SHP77 (cell line): Measurements from ENCODE around the gene PHEX.

ENCODE experiments used
- DNase-seq, 2 experiments: peaks; one replicate each; lab custom pipeline; 2025; lab: John Stamatoyannopoulos, UW

Gene PHEX

GRCh38 chrX:22032084-22032483 is at the start of gene PHEX:
TSS of gene PHEX (plus strand) at chrX:22032325. CDS start at chrX:22033006, 681 bp downstream.
- no peak for DNase-seq

DNA sequence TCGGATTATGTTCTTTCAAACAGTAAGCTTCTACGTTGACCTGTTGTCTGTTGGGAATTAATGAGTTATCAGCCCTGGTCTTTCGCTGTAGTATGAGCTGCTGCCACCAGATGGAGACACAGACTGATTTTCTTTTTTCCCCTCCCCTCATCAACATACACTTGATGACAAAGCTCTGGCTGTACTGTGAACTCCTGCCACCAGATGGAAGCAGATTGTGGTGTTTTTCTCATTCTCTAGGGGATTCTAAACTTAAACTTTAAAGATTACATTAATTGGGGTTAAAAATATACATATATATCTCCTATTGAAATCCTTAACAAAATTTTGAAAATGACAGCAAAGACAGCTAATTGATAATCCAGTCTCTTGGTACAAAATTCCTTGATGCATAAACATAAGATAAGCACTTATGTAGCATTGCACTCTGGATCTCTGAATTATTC is 46.8 kb upstream of the PHEX start:
- DNase-seq, result peak; percentile 17 to 40

- no peak for DNase-seq
These were observed 45.5 kb upstream of the PHEX start for GRCh38 chrX:21986596-21986995.

GRCh38 chrX:21989384-21989783 is 42.7 kb upstream of the PHEX start:
- no peak for DNase-seq

DNA sequence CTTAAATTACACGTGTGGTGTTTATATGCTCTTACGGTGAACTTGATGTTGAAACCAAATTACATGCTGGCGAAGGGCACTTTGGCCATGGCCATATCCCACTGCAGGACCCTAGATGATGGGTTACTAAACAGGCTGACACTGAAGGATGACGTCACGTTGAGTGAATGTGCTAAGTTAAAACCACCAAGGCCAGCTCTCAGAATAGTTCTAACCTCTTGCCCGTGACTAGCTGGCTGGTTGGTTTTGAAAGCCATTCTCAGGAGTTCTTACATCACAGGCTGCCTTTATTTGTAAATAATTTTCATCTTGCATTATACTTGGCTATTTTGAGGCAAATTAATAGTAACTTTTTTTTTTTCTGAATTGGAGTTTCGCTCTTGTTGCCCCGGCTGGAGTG is 41.3 kb upstream of the PHEX start:
- no peak for DNase-seq

- DNase-seq, result no peak
These were observed 40.6 kb upstream of the PHEX start for GRCh38 chrX:21991504-21991903.

DNA sequence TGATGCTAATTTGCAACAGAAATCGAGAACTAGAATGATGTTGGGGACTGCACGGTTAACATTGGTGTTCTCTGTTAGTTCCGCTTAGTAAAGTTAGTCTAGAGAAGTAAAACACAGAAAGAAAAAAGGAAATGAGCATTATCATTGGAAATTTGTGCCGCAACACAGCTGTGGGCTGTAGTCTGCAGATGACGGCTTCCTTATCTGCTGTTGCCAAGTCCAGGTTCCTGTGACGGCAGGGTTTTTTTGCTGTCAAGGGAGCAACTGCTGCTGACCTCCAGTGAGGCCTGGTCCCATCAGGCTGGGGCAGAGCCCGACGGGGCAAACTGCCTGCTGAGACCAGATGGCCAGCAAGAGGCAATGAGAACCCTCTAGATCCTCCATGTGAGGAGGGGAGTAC is 38.9 kb upstream of the PHEX start:
- no peak for DNase-seq

GRCh38 chrX:21996872-21997455 is 35.2 kb upstream of the PHEX start:
- DNase-seq, result no peak

DNA sequence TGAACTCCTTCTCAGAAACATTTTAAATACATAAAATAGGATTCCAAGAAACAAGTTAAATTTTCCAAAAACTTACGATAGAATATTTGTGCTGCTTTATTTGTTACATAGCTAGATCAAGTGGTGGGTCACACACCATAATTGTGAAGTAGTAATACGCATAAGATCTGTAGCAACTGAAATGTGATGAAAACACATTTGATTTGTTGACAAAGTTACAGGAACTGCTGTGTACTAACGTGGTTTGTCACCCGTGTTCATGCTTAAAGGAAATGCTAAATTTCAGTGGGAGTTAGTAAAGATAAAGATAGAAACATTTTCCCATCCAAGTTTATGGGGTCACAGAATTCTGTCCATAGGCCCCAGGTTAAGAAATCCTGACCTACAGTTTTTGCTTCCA is 34.1 kb upstream of the PHEX start:
- no peak for DNase-seq

DNA sequence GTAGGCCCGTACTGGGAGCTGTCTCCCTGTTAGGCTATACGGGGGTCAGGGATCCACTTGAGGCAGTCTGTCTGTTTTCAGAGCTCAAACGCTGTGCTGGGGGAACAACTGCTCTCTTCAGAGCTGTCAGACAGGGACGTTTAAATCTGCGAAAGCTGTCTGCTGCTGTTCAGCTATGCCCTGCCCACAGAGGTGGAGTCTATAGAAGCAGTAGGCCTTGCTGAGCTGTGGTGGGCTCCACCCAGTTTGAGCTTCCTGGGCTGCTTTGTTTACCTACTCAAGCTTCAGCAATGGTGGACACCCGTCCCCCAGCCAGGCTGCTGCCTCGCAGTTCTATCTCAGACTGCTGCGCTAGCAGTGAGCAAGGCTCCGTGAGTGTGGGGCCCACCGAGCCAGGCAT is 27.3 kb upstream of the PHEX start:
- DNase-seq, result no peak

DNA sequence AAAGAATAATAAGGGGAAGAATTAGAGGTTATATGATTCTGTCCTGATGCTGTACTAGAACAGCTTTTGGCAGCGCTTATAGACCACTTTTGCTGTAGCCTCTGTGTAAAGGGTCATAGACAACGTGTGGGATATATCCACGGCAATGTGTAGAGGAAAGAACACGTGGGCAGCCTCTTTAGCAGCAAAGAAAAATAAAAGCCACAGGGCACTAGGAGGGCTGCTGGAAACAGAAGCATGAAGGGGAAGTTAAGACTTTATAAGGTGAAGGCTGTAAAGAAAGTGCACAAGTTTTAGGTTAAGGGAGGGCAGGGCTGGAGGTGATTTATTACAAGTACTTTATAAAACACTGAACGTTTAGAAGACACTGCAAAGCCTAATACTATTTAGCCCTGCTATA is 20.1 kb upstream of the PHEX start:
- DNase-seq, result no peak

DNA sequence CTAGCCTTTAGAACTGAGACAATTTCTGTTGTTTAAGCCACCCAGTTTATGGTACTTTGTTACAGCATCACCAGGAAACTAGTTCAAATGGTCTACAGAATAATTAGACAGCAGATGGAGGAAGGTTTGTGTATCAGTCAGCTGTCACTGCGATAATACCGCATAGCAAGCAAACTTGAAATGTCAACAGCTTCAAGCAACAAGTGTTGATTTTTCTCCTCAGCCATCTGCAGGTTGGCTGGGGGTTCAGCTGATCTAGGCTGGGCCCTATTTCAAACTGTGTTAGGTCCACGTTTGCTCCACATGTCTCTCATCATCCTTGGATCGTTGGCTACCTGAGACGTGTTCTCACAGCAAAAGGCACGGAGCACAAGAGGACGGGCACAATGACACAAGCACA is 19.2 kb upstream of the PHEX start:
- no peak for DNase-seq

DNA sequence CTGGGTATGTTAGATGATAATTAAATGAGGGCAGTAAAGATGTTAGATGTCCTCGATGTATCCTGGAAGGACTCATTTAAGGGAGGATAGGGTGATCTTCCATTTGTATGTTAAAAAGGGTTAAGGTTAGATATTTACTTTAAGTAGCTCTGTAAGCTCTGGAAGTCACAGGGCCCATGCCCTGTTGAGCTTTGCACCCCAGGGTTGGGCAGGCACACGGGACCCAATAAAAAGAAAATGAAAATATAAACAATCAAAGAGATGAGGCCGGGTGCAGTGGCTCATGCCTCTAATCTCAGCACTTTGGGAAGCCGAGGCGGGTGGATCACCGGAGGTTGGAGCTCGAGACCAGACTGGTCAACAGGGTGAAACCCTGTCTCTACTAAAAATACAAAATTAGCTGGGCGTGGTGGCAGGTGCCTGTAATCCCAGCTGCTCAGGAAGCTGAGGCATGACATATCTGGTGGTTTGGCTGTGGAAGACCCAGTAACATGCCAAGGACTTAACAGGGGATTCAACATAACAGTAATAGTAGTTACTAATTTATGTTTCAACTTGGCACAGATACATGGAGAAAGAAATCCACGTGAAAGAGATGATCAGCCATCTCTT is 16.9 kb upstream of the PHEX start:
- no peak for DNase-seq

DNA sequence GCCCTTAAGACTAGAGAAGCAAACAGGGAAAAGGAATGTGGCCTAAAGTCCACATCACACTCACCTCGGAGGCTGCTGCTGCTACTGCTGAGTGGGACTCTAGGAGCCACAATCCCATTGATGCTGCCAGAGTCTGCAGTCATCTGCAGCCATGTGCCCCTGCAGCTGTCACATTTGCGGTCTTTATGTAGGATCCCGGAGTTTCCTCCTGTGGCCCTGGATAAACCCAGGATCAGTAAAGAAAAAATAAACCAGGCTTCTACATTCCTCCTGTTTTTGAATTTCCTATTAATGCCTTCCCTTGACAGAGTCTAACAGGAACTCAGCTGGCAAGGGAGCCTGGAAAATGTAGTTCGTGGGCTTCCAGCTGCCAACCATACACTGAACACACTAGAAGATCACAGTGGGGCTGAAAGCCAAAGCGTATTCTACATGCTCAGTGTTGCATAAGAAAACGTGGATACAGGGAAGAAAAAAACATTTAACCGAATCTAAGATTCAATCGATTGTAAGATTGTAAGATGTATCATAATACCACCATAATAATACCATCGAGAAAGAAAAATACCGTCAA is 10.3 kb upstream of the PHEX start:
- no peak for DNase-seq

- DNase-seq, result no peak
These were observed 7.5 kb upstream of the PHEX start for GRCh38 chrX:22024577-22024976.

DNA sequence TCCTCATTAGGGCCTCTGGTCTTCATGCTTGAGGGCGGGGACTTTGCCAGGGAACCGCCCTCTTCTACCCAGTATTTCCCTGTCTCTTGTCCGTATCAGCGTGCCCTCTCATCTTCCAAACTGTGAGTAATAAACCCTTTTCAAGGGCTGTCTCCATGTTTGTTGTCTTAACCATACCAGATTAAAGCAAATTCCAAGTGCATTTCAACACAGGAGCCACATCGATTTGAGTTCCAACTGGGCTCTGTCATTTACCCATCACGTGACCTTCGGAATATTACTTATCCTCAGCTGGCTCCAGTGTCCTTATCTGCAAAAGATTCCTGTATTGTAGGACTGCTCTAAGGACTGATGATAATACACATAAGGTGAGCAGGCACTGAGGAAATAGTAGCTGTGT is 6.4 kb upstream of the PHEX start:
- DNase-seq, result no peak

DNA sequence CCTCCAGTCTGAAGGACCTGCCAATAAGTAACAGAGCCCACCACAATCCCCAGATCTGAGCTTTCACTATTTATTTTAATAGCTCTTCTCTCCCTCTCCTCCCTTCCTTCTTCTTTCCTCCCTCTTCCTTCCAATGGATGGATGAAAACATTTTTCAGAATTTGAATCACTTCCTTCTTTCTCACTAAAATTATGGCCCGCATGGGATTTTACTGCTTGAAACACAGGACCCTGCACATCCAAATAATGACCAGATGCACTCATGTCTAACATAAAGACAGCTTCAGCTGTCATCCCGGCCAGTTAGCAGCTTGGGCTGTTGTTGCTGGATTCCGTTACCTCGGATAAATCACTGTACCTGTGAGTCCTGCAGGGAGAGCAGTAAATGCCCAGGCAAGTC is 5.4 kb upstream of the PHEX start:
- no peak for DNase-seq

DNA sequence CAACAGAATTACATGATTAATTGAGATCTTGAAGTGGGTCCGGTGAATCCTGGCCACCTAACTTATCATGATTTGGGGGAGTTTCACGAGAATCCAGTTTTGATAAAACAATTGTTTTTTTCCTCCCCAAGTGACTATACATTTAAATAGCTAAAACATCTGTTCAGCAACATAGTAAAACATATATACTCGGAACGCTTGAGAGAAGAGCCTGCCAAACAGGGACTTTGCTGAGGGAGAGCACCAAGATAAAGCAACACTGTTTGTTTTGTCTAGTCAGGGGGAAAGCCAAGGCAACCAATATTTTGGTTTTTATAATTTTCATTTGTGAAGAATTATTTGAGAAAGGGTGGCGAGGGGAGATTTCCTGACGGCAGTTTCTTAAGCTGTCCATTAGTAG is 381 bp downstream of the PHEX start:
- DNase-seq, result no peak

- DNase-seq, result no peak
These were observed 1.7 kb downstream of the PHEX start for GRCh38 chrX:22033818-22034217.

DNA sequence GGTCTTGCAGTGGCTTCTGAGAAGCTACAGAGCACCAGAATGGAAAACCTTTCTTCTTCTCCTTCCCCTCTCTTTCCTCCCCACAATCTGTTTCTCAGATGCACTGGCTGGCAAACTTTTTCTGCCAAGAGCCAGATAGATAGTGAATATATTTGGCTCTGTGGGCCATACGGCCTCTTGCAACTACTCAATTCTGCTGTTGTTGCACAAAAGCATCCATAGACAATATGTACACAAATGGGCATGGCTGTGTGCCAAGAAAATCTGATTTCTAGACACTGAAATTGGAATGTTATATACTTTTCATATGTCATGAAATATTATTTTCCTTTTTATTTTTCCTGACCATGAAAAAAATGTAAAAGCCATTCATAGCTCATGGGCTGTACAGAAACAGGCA is 3.1 kb downstream of the PHEX start:
- no peak for DNase-seq

GRCh38 chrX:22037225-22037624 is 5.1 kb downstream of the PHEX start:
- DNase-seq, result no peak

DNA sequence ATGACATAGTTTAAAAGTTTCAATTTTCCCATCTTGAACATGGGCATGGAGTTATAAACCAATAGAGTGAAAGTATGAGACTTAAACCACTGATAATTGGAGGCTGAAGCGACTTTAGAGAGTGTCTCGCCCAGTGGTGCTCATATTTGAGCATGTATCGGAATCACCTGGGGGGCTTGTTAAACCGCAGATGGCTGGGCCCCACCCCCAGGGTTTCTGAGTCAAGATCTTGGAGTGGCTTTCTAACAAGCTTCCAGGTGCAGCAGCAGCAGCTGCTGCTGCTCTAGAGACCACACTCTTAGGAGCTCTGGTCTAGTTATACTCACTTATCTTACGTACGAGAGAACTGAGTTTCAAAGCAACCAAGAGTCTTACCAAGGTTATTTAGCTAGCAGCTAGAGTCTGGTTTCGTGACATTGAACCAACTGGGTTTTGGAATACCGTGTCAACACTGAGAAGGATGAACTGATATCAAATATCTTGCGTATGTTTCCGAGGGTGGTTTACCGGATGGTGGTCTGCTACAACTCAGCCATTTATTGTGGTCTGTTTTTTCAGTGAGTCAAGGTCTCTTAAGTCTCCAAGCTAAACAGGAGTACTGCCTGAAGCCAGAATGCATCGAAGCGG is 5.9 kb downstream of the PHEX start:
- DNase-seq, result no peak

- DNase-seq, result no peak
These were observed 7.4 kb downstream of the PHEX start for GRCh38 chrX:22039541-22039940.
